ENCODE measurements around the gene SLC43A2. TPM values are rescaled to one million over a fixed set of nuclear protein-coding genes. Genes with fewer than 3 reads are reported as not detected.

The SLC43A2 gene
- polyA plus RNA-seq, 1 donor from 2014 or later, result 60.1 TPM

GRCh38 chr17:1541367-1541904, 87.2 kb downstream of the SLC43A2 start:
- TF ChIP-seq RAD21 (conservative IDR thresholded peaks at IDR 0.05) (no peak), CTCF (IDR thresholded peaks at IDR 0.05; ENCODE audit: poor library complexity, severe bottlenecking) (no peak), EP300 (conservative IDR thresholded peaks at IDR 0.05; ENCODE audit: poor library complexity, severe bottlenecking) (no peak)
- Histone ChIP-seq H3K9me3 (ENCODE audit: low read length) (no peaks in the 10 kb centered on the region), H3K27me3 (ENCODE audit: insufficient read depth, low read depth, low read length) (no peaks in the 10 kb centered on the region), H3K4me3 (ENCODE audit: low read length) (no peak overlapping the region), H3K4me2 (ENCODE audit: low read length) (no peak overlapping the region), H3K79me2 (replicated peaks; ENCODE audit: insufficient read depth, low read length) (no peaks in the 10 kb centered on the region), H3K9ac (ENCODE audit: low read length) (no peak overlapping the region), H3K9me2 (ENCODE audit: insufficient read depth, low read length) (no peaks in the 10 kb centered on the region), H2AFZ (ENCODE audit: low read depth, low read length) (no peak overlapping the region), H3F3A (ENCODE audit: insufficient read depth, low read length, poor library complexity, severe bottlenecking) (no peaks in the 10 kb centered on the region), H3K27ac (ENCODE audit: low read length) (no peak overlapping the region), H3K36me3 (ENCODE audit: insufficient read depth, low read length) (peaks cover 3% of the 10 kb centered on the region), H4K20me1 (ENCODE audit: insufficient read depth) (no peaks in the 10 kb centered on the region)

GRCh38 chr17:1539811-1540210, 88.8 kb downstream of the SLC43A2 start:
- Histone ChIP-seq H3K4me3 (ENCODE audit: low read length) (no peak overlapping the region), H3K9me3 (ENCODE audit: low read length) (no peaks in the 10 kb centered on the region), H3F3A (ENCODE audit: insufficient read depth, low read length, poor library complexity, severe bottlenecking) (no peaks in the 10 kb centered on the region), H3K27ac (ENCODE audit: low read length) (no peak overlapping the region), H4K20me1 (ENCODE audit: insufficient read depth) (no peaks in the 10 kb centered on the region), H3K79me2 (replicated peaks; ENCODE audit: insufficient read depth, low read length) (no peaks in the 10 kb centered on the region), H3K4me2 (ENCODE audit: low read length) (no peak overlapping the region), H3K9ac (ENCODE audit: low read length) (no peak overlapping the region), H3K9me2 (ENCODE audit: insufficient read depth, low read length) (no peaks in the 10 kb centered on the region), H2AFZ (ENCODE audit: low read depth, low read length) (no peak overlapping the region), H3K36me3 (ENCODE audit: insufficient read depth, low read length) (peaks cover 3% of the 10 kb centered on the region), H3K27me3 (ENCODE audit: insufficient read depth, low read depth, low read length) (no peaks in the 10 kb centered on the region)
- no peak for TF ChIP-seq EZH2 (IDR thresholded peaks at IDR 0.05; ENCODE audit: borderline replicate concordance, insufficient read depth, low read length, poor library complexity, severe bottlenecking)
- TF ChIP-seq TAF1 (IDR thresholded peaks at IDR 0.05; ENCODE audit: low read depth), result no peak
- TF ChIP-seq RAD21 (conservative IDR thresholded peaks at IDR 0.05), result no peak
- TF ChIP-seq EP300 (conservative IDR thresholded peaks at IDR 0.05; ENCODE audit: poor library complexity, severe bottlenecking), result no peak
- TF ChIP-seq SMC3 (conservative IDR thresholded peaks at IDR 0.05; ENCODE audit: poor library complexity), result no peak
- TF ChIP-seq CTCF (IDR thresholded peaks at IDR 0.05; ENCODE audit: poor library complexity, severe bottlenecking), result no peak
- no peak for TF ChIP-seq MXI1 (conservative IDR thresholded peaks at IDR 0.05; ENCODE audit: poor library complexity, severe bottlenecking)
- TF ChIP-seq POLR2AphosphoS5 (IDR thresholded peaks at IDR 0.05), result no peak
- no peak for TF ChIP-seq REST (IDR thresholded peaks at IDR 0.05; ENCODE audit: borderline replicate concordance)
